ENCODE results near the gene PDE9A.

Gene PDE9A

GRCh38 chr21:42690586-42690985 lies 37.2 kb downstream of the PDE9A start:
- in situ Hi-C loops (cut with HindIII; ENCODE audit: low sequenced_read_pairs), result no loop called here
- DNase-seq (ENCODE audit: low read depth), result no peak
- no peak overlapping the region for H3K4me3 ChIP-seq (ENCODE audit: low read depth, low read length)
- TF ChIP-seq CTCF (IDR thresholded peaks at IDR 0.05; ENCODE audit: low read depth, low read length, missing control alignments), result no peak

- no peak for TF ChIP-seq CTCF (IDR thresholded peaks at IDR 0.05; ENCODE audit: low read depth, low read length, missing control alignments)
- in situ Hi-C loops (cut with HindIII; ENCODE audit: low sequenced_read_pairs), result no loop called here
- H3K4me3 ChIP-seq (ENCODE audit: low read depth, low read length), result no peak overlapping the region
Observed at GRCh38 chr21:42691901-42692559, 38.6 kb downstream of the PDE9A start.

GRCh38 chr21:42692688-42693087 lies 39.3 kb downstream of the PDE9A start:
- H3K4me3 ChIP-seq (ENCODE audit: low read depth, low read length), result no peak overlapping the region
- no peak for TF ChIP-seq CTCF (IDR thresholded peaks at IDR 0.05; ENCODE audit: low read depth, low read length, missing control alignments)
- in situ Hi-C loops (cut with HindIII; ENCODE audit: low sequenced_read_pairs), result no loop called here
- DNase-seq (ENCODE audit: low read depth), result no peak

More at GRCh38 chr21:42691901-42692559, 38.6 kb downstream of the PDE9A start:
- no peak for DNase-seq (ENCODE audit: low read depth)

- DNase-seq (ENCODE audit: low read depth), result no peak
- TF ChIP-seq CTCF (IDR thresholded peaks at IDR 0.05; ENCODE audit: low read depth, low read length, missing control alignments), result no peak
- no peak overlapping the region for H3K4me3 ChIP-seq (ENCODE audit: low read depth, low read length)
- in situ Hi-C loops (cut with HindIII; ENCODE audit: low sequenced_read_pairs), result no loop called here
Observed at GRCh38 chr21:42694751-42695696, 41.6 kb downstream of the PDE9A start.

- DNase-seq (ENCODE audit: low read depth), result peak; percentile 16
- H3K4me3 ChIP-seq (ENCODE audit: low read depth, low read length), result no peak overlapping the region
- in situ Hi-C loops (cut with HindIII; ENCODE audit: low sequenced_read_pairs), result no loop called here
- TF ChIP-seq CTCF (IDR thresholded peaks at IDR 0.05; ENCODE audit: low read depth, low read length, missing control alignments), result no peak
Observed at GRCh38 chr21:42695697-42696380, 42.4 kb downstream of the PDE9A start.

GRCh38 chr21:42696501-42697040 lies 43.1 kb downstream of the PDE9A start:
- no peak overlapping the region for H3K4me3 ChIP-seq (ENCODE audit: low read depth, low read length)
- TF ChIP-seq CTCF (IDR thresholded peaks at IDR 0.05; ENCODE audit: low read depth, low read length, missing control alignments), result no peak
- in situ Hi-C loops (cut with HindIII; ENCODE audit: low sequenced_read_pairs), result no loop called here
- DNase-seq (ENCODE audit: low read depth), result no peak

Measured in astrocyte of the cerebellum (primary cell).